Keratinocyte (primary cell): Measurements from ENCODE around the gene TFRC. TPM values are rescaled to one million over a fixed set of nuclear protein-coding genes. Genes with fewer than 3 reads are reported as not detected.
"Not testable (repeated sequence)": the region's sequence is repeated elsewhere in the genome, so short reads cannot be mapped to it uniquely, and the experiment has no call there.

Source experiments
- DNase-seq: peaks from one replicate; pipeline ENCODE4 v3.0.0-alpha.2; 2011; ENCODE audit warnings: low read depth, missing footprints, low spot score
- FAIRE-seq: peaks from 2 replicates; lab custom pipeline; 2011; peaks lifted over from hg19 to GRCh38; lab: Jason Lieb, UNC
- H2AFZ ChIP-seq: 2 replicates; pipeline ENCODE4 v1.6.0; 2012; ENCODE audit warnings: low read length, control low read depth, inconsistent platforms; ENCODE audit not compliant: control insufficient read depth
- H3K27ac ChIP-seq: 2 replicates; pipeline ENCODE4 v1.5.1; 2011; ENCODE audit warnings: low read length; ENCODE audit not compliant: control insufficient read depth, insufficient read depth
- H3K27me3 ChIP-seq: 3 replicates; pipeline ENCODE4 v1.6.0; 2011; ENCODE audit warnings: low read length; ENCODE audit not compliant: control insufficient read depth, insufficient read depth; ENCODE audit errors: extremely low read depth
- H3K36me3 ChIP-seq, 2 experiments: 2 replicates in 1 of 2; 3 replicates in 1 of 2; pipeline ENCODE4 v1.5.1; 2011; ENCODE audit warnings: low read length in 2 of 2, mild to moderate bottlenecking in 1 of 2; ENCODE audit not compliant: control insufficient read depth in 2 of 2, insufficient read depth in 2 of 2; ENCODE audit errors: extremely low read depth in 1 of 2
- H3K4me1 ChIP-seq: 3 replicates; pipeline ENCODE4 v1.5.1; 2011; ENCODE audit warnings: low read length; ENCODE audit not compliant: control insufficient read depth, insufficient read depth; ENCODE audit errors: extremely low read depth
- H3K4me2 ChIP-seq: 3 replicates; pipeline ENCODE4 v1.6.0; 2011; ENCODE audit warnings: low read depth, low read length; ENCODE audit not compliant: control insufficient read depth, insufficient read depth; ENCODE audit errors: extremely low read depth
- H3K4me3 ChIP-seq, 3 experiments: fragments of 200-600 bp in 1 of 3; sonication (generic) in 1 of 3; 2 replicates in 2 of 3; 3 replicates in 1 of 3; pipeline ENCODE4 v1.5.1; 2011 to 2016; ENCODE audit warnings: low read length in 3 of 3, mild to moderate bottlenecking in 3 of 3, control low read depth in 2 of 3, inconsistent platforms in 1 of 3, low read depth in 1 of 3, mixed read lengths in 1 of 3, mixed run types in 1 of 3, moderate library complexity in 1 of 3; ENCODE audit not compliant: control insufficient read depth in 2 of 3, insufficient read depth in 2 of 3; ENCODE audit errors: extremely low read depth in 1 of 3
- H3K79me2 ChIP-seq: 2 replicates; pipeline ENCODE4 v1.6.0; 2012; ENCODE audit warnings: low read length; ENCODE audit not compliant: control insufficient read depth, insufficient read depth
- H3K9ac ChIP-seq: 3 replicates; pipeline ENCODE4 v1.6.0; 2011; ENCODE audit warnings: low read length; ENCODE audit not compliant: control insufficient read depth, insufficient read depth; ENCODE audit errors: extremely low read depth
- H3K9me1 ChIP-seq: 3 replicates; pipeline ENCODE4 v1.6.0; 2011; ENCODE audit warnings: low read length; ENCODE audit not compliant: control insufficient read depth, insufficient read depth; ENCODE audit errors: extremely low read depth
- H3K9me3 ChIP-seq: 2 replicates; pipeline ENCODE4 v1.5.1; 2012; ENCODE audit warnings: low read depth, low read length; ENCODE audit not compliant: control insufficient read depth
- H4K20me1 ChIP-seq: 3 replicates; pipeline ENCODE4 v1.6.0; 2011; ENCODE audit warnings: low read length; ENCODE audit not compliant: control insufficient read depth, insufficient read depth; ENCODE audit errors: extremely low read depth
- EZH2 ChIP-seq: IDR thresholded peaks from one replicate; pipeline ENCODE4 v1.6.1; 2012; ENCODE audit warnings: inconsistent platforms, mild to moderate bottlenecking, low read length, moderate library complexity
- dilution Hi-C: fragments of 300-500 bp; cut with MboI; formaldehyde crosslinking; loops from one replicate; pipeline ENCODE4 v1.7.0; 2020; ENCODE audit warnings: low sequenced_read_pairs; ENCODE audit not compliant: extremely low pct_ligation_motif_present
- polyA plus RNA-seq, 5 experiments: library from polyadenylated mRNA; depleted of rRNA in 3 of 5; stranded (reverse) in 3 of 5; stranded (forward) in 1 of 5; unstranded in 1 of 5; fragments of >200 nt; gene quantifications; 1 replicate in 1 of 5; 2 replicates in 3 of 5; 3 replicates in 1 of 5; pipeline versions ENCODE4 v1.2.1 to v1.2.3, GENCODE V29; 2011 to 2012; ENCODE audit warnings: missing spikeins in 2 of 5, low read depth in 1 of 5, low replicate concordance in 1 of 5
- TF ChIP-seq, protein P1 (sequence below), 3 experiments: IDR thresholded peaks in 1 of 3; conservative IDR thresholded peaks in 1 of 3; optimal IDR thresholded peaks in 1 of 3; 2 replicates in 2 of 3; 3 replicates in 1 of 3; pipeline versions ENCODE3 to v1.5.1; 2011; ENCODE audit warnings: low read length in 3 of 3, mild to moderate bottlenecking in 3 of 3, moderate library complexity in 2 of 3, control low read depth in 1 of 3, inconsistent platforms in 1 of 3; ENCODE audit not compliant: insufficient read depth in 2 of 3; ENCODE audit errors: extremely low read depth in 1 of 3

TFRC gene
- polyA plus RNA-seq, 1 donor (not counting 4 experiments of a cell fraction or from before 2014, with no cell fraction given), result 109 TPM

DNA sequence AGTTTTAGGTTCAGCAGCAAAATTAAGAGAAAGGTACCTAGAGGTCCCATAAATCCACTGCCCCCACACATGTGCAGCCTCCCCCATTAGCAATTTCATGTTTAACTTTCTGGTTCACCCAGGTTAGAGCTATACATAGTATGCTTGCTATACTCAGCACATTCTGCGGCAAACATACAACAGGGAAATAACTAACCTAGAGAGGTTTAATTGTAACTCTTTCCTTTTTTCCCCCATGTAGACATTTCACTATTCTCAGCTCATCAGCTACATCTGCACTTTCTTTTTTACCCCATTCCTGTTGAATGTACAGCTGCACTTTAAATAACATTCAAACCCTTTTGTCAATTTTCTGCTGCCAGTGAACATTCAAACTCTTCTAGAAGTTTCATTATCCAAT is 21.1 kb downstream of the TFRC start:
- no peak for TF ChIP-seq EZH2
- TF ChIP-seq, protein P1, sequence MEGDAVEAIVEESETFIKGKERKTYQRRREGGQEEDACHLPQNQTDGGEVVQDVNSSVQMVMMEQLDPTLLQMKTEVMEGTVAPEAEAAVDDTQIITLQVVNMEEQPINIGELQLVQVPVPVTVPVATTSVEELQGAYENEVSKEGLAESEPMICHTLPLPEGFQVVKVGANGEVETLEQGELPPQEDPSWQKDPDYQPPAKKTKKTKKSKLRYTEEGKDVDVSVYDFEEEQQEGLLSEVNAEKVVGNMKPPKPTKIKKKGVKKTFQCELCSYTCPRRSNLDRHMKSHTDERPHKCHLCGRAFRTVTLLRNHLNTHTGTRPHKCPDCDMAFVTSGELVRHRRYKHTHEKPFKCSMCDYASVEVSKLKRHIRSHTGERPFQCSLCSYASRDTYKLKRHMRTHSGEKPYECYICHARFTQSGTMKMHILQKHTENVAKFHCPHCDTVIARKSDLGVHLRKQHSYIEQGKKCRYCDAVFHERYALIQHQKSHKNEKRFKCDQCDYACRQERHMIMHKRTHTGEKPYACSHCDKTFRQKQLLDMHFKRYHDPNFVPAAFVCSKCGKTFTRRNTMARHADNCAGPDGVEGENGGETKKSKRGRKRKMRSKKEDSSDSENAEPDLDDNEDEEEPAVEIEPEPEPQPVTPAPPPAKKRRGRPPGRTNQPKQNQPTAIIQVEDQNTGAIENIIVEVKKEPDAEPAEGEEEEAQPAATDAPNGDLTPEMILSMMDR (optimal IDR thresholded peaks at IDR 0.05 in 1 of 3, IDR thresholded peaks at IDR 0.05 in 1 of 3, conservative IDR thresholded peaks at IDR 0.05 in 1 of 3; ENCODE audit: extremely low read depth in 1 of 3, insufficient read depth in 2 of 3, low read length in 3 of 3), result no peak
- DNase-seq (no peak), FAIRE-seq (no peak)
- no peaks in the 10 kb centered on the region for H3K27me3 ChIP-seq
- no peak overlapping the region for H2AFZ ChIP-seq
- H3K4me2 ChIP-seq, result no peak overlapping the region
- dilution Hi-C loops, result no loop called here
- H3K36me3 ChIP-seq, result peaks cover 35 to 38% of the 10 kb centered on the region in 2 experiments
- no peaks in the 10 kb centered on the region for H3K9me1 ChIP-seq
- H3K4me1 ChIP-seq, result no peaks in the 10 kb centered on the region
- H3K27ac ChIP-seq, result no peak overlapping the region
- no peak overlapping the region for H3K4me3 ChIP-seq
- H3K9me3 ChIP-seq, result no peaks in the 10 kb centered on the region
- H3K9ac ChIP-seq, result no peak overlapping the region
- no peaks in the 10 kb centered on the region for H4K20me1 ChIP-seq
- no peaks in the 10 kb centered on the region for H3K79me2 ChIP-seq

DNA sequence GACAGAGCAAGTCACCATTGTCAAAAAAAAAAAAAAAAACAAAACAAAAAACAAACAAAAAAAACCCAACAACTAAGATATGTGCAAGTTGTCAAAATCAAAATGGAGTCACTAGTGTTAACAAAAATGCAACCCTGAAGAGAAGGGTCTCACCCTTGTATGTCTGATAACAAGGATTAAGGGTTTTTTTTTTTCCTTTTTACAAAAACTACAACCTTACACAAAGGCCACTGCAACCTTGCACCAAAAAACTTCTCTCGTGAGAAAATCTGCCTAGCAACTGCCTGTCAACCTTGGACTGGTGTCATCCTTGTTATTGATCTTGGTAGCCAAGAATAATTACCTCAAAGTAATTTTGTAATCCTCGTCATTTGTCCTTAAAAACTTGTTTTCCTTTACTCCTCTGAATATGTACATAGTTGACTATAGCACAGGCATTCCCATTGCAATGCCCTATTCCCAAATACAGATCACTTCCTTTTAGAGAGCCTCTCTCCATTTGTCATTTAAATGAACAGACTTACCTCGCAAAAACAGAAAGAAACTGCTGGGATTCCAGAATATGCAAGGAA is 24.0 kb downstream of the TFRC start:
- Histone ChIP-seq H3K36me3 (peaks cover 40% of the 10 kb centered on the region in 2 experiments), H2AFZ (no peak overlapping the region), H3K27ac (no peak overlapping the region), H3K4me3 (no peak overlapping the region), H3K9ac (no peak overlapping the region), H3K4me2 (no peak overlapping the region), H3K27me3 (no peaks in the 10 kb centered on the region), H4K20me1 (no peaks in the 10 kb centered on the region), H3K9me3 (no peaks in the 10 kb centered on the region), H3K9me1 (no peaks in the 10 kb centered on the region), H3K4me1 (no peaks in the 10 kb centered on the region), H3K79me2 (no peaks in the 10 kb centered on the region)
- TF ChIP-seq EZH2, result no peak
- TF ChIP-seq, protein P1 (optimal IDR thresholded peaks at IDR 0.05 in 1 of 3, IDR thresholded peaks at IDR 0.05 in 1 of 3, conservative IDR thresholded peaks at IDR 0.05 in 1 of 3; ENCODE audit: extremely low read depth in 1 of 3, insufficient read depth in 2 of 3, low read length in 3 of 3), result no peak
- dilution Hi-C loops, result no loop called here
- no peak for DNase-seq
- FAIRE-seq, result no peak

GRCh38 chr3:196056371-196056770 is 25.5 kb downstream of the TFRC start:
- peaks cover 42 to 48% of the 10 kb centered on the region in 2 experiments for H3K36me3 ChIP-seq

More at GRCh38 chr3:196056371-196056770, 25.5 kb downstream of the TFRC start:
- DNase-seq, H3K9me1 ChIP-seq, dilution Hi-C loops, H3K4me3 ChIP-seq, H3K27me3 ChIP-seq, H3K4me2 ChIP-seq, H3K9ac ChIP-seq, H4K20me1 ChIP-seq, H3K27ac ChIP-seq, H3K9me3 ChIP-seq, H3K79me2 ChIP-seq, FAIRE-seq, H2AFZ ChIP-seq, H3K4me1 ChIP-seq: not testable (repeated sequence)
